ENCODE results near the gene PDCD11.
"Not testable (repeated sequence)": the region's sequence is repeated elsewhere in the genome, so short reads cannot be mapped to it uniquely, and the experiment has no call there.

The PDCD11 gene

GRCh38 chr10:103416436-103417147, 20.2 kb downstream of the PDCD11 start:
- peak; percentile 20 for DNase-seq (ENCODE audit: low read depth)

- not testable (repeated sequence) for DNase-seq (ENCODE audit: low read depth)
Observed at GRCh38 chr10:103417148-103417469, 20.7 kb downstream of the PDCD11 start.

GRCh38 chr10:103417601-103418000, 21.2 kb downstream of the PDCD11 start:
- no peak for DNase-seq (ENCODE audit: low read depth)

- no peak for DNase-seq (ENCODE audit: low read depth)
Observed at GRCh38 chr10:103419101-103419500, 22.7 kb downstream of the PDCD11 start.

- no peak for DNase-seq (ENCODE audit: low read depth)
Observed at GRCh38 chr10:103423748-103424147, 27.3 kb downstream of the PDCD11 start.

- no peak for DNase-seq (ENCODE audit: low read depth)
Observed at GRCh38 chr10:103427866-103428265, 31.4 kb downstream of the PDCD11 start.

GRCh38 chr10:103428989-103429643, 32.7 kb downstream of the PDCD11 start:
- DNase-seq (ENCODE audit: low read depth): no peak

GRCh38 chr10:103429647-103430046, 33.2 kb downstream of the PDCD11 start:
- DNase-seq (ENCODE audit: low read depth): no peak

GRCh38 chr10:103431902-103432301, 35.5 kb downstream of the PDCD11 start:
- no peak for DNase-seq (ENCODE audit: low read depth)

- no peak for DNase-seq (ENCODE audit: low read depth)
Observed at GRCh38 chr10:103433858-103434257, 37.4 kb downstream of the PDCD11 start.

GRCh38 chr10:103439776-103440175, 43.4 kb downstream of the PDCD11 start:
- no peak for DNase-seq (ENCODE audit: low read depth)

- no peak for DNase-seq (ENCODE audit: low read depth)
Observed at GRCh38 chr10:103440416-103440815, 44.0 kb downstream of the PDCD11 start.

- DNase-seq (ENCODE audit: low read depth): no peak
Observed at GRCh38 chr10:103441206-103441605, 44.8 kb downstream of the PDCD11 start.

- DNase-seq (ENCODE audit: low read depth): no peak
Observed at GRCh38 chr10:103441611-103442010, 45.2 kb downstream of the PDCD11 start.

GRCh38 chr10:103442031-103442461, 45.6 kb downstream of the PDCD11 start:
- no peak for DNase-seq (ENCODE audit: low read depth)

- DNase-seq (ENCODE audit: low read depth): no peak
Observed at GRCh38 chr10:103443475-103444185, 47.2 kb downstream of the PDCD11 start.

GRCh38 chr10:103444478-103444877, 48.1 kb downstream of the PDCD11 start:
- no peak for DNase-seq (ENCODE audit: low read depth)

- no peak for DNase-seq (ENCODE audit: low read depth)
Observed at GRCh38 chr10:103445366-103445765, 48.9 kb downstream of the PDCD11 start.

GRCh38 chr10:103445767-103446567, 49.5 kb downstream of the PDCD11 start:
- DNase-seq (ENCODE audit: low read depth): no peak

GRCh38 chr10:103447187-103447586, 50.8 kb downstream of the PDCD11 start:
- DNase-seq (ENCODE audit: low read depth): no peak

- DNase-seq (ENCODE audit: low read depth): no peak
Observed at GRCh38 chr10:103448746-103449145, 52.3 kb downstream of the PDCD11 start.

Measured in stimulated activated CD8-positive, alpha-beta memory T cell treated with anti-CD3 and anti-CD28 coated beads, Interleukin-4, amount 100 ng/mL, for 24 hours (primary cell).